ENCODE measurements around the gene MVD.

GRCh38 chr16:88687676-88688012 is 24.8 kb upstream of the MVD start:
- no peak for TF ChIP-seq CTCF (IDR thresholded peaks at IDR 0.05)
- no peak for TF ChIP-seq POLR2A (IDR thresholded peaks at IDR 0.05)

Data from right lobe of liver (tissue), 4 donors.